OCI-LY1 (cell line): ENCODE results near the gene KIZ.

Source experiments
- CTCF ChIP-seq: fragments of 200-600 bp; sonication (generic), shearing (Covaris generic); IDR thresholded peaks from 2 replicates; pipeline ENCODE4 v1.5.1; 2017; ENCODE audit warnings: mild to moderate bottlenecking, antibody characterized with exemption, low read length, moderate library complexity, mixed read lengths
- EZH2 ChIP-seq: fragments of 200-600 bp; sonication (generic), shearing (Covaris generic); IDR thresholded peaks from 2 replicates; pipeline ENCODE4 v1.8.0; 2017; ENCODE audit warnings: borderline replicate concordance, mixed run types, mild to moderate bottlenecking, antibody characterized with exemption, low read length, moderate library complexity, mixed read lengths

GRCh38 chr20:21206584-21206983, 80.7 kb downstream of the KIZ start:
- TF ChIP-seq CTCF: no peak
- no peak for TF ChIP-seq EZH2
